GM12878 (cell line): ENCODE data around the gene KLC3. TPM values are rescaled to one million over a fixed set of nuclear protein-coding genes. Genes with fewer than 3 reads are reported as not detected.

Experiments
- ATAC-seq: fragments of 200-7000 bp; cut with Tn5 transposase; 3 replicates; pipeline ENCODE4 v1.9.1; 2020; ENCODE audit warnings: mild to moderate bottlenecking, moderate library complexity
- BruUV-seq: library from RNA; stranded (reverse); fragments of 400-500 nt; replicated peaks from 2 replicates; lab custom pipeline; 2021; lab: Mats Ljungman, UMichigan
- CTCF ChIA-PET: fragments of 300-600 bp; sonication (Branson Sonifier 250); formaldehyde crosslinking; extraction: SDS; loops from one replicate; lab custom pipeline; 2021; ENCODE audit warnings: inconsistent platforms; lab: Yijun Ruan, JAX
- POLR2A ChIA-PET: fragments of 350-600 bp; formaldehyde crosslinking; extraction: SDS; loops from one replicate; lab custom pipeline; 2021; ENCODE audit warnings: inconsistent platforms; lab: Charles Lee
- RAD21 ChIA-PET: fragments of 300-600 bp; sonication (Branson Sonifier 250); formaldehyde crosslinking; loops from one replicate; lab custom pipeline; 2023; ENCODE audit warnings: antibody characterized with exemption; ENCODE audit not compliant: unreplicated experiment; lab: Charles Lee
- SMC1A ChIA-PET: fragments of 300-600 bp; sonication (Branson Sonifier 250); formaldehyde crosslinking; loops from one replicate; lab custom pipeline; 2023; ENCODE audit not compliant: unreplicated experiment, uncharacterized antibody; lab: Charles Lee
- DNase-seq: peaks from one replicate; pipeline ENCODE4 v3.0.0-alpha.2; 2011; ENCODE audit warnings: low read depth, low spot score
- FAIRE-seq: peaks from 3 replicates; lab custom pipeline; 2011; peaks lifted over from hg19 to GRCh38; lab: Jason Lieb, UNC
- H2AFZ ChIP-seq: 2 replicates; pipeline ENCODE4 v1.6.0; 2011; ENCODE audit warnings: low read depth, low read length, control low read depth; ENCODE audit not compliant: control insufficient read depth
- H3K27ac ChIP-seq: 2 replicates; pipeline ENCODE4 v1.5.1; 2011; ENCODE audit warnings: control low read depth; ENCODE audit not compliant: control insufficient read depth, insufficient read depth
- H3K27me3 ChIP-seq, 2 experiments: replicated peaks in 1 of 2; 2 replicates each; pipeline versions ENCODE4 v1.6.0 to v1.6.1; 2011; ENCODE audit warnings: low read length in 1 of 2; ENCODE audit not compliant: control insufficient read depth in 2 of 2, insufficient read depth in 2 of 2
- H3K36me3 ChIP-seq, 2 experiments: 2 replicates each; pipeline ENCODE4 v1.5.1; 2011; ENCODE audit warnings: low read length in 1 of 2; ENCODE audit not compliant: control insufficient read depth in 2 of 2, insufficient read depth in 2 of 2
- H3K4me1 ChIP-seq: 2 replicates; pipeline ENCODE4 v1.6.1; 2011; ENCODE audit warnings: mild to moderate bottlenecking, low read length, moderate library complexity, mixed read lengths; ENCODE audit not compliant: control insufficient read depth, insufficient read depth
- H3K4me2 ChIP-seq: 2 replicates; pipeline ENCODE4 v1.6.0; 2011; ENCODE audit warnings: control low read depth; ENCODE audit not compliant: control insufficient read depth, insufficient read depth
- H3K4me3 ChIP-seq: fragments of 200-600 bp; sonication (generic); 2 replicates; pipeline ENCODE4 v1.5.1; 2016
- H3K79me2 ChIP-seq: 2 replicates; pipeline ENCODE4 v1.6.0; 2011; ENCODE audit warnings: low read length; ENCODE audit not compliant: control insufficient read depth, insufficient read depth
- H3K9ac ChIP-seq: 2 replicates; pipeline ENCODE4 v1.8.0; 2011; ENCODE audit warnings: low read length, control low read depth, mixed read lengths; ENCODE audit not compliant: control insufficient read depth, insufficient read depth
- H3K9me3 ChIP-seq: replicated peaks from 3 replicates; pipeline ENCODE4 v1.5.1; 2011; ENCODE audit warnings: mild to moderate bottlenecking, low read length; ENCODE audit not compliant: control insufficient read depth, insufficient read depth
- H4K20me1 ChIP-seq: 2 replicates; pipeline ENCODE4 v1.6.0; 2011; ENCODE audit not compliant: control insufficient read depth, insufficient read depth
- BHLHE40 ChIP-seq, 2 experiments: fragments of 450-650 bp in 1 of 2; IDR thresholded peaks; 2 replicates each; pipeline ENCODE4 v1.6.1; 2011 to 2017; ENCODE audit warnings: low read depth in 2 of 2, borderline replicate concordance in 1 of 2, improper control_type of control experiment in 1 of 2, low read length in 1 of 2, mild to moderate bottlenecking in 1 of 2
- CHD1 ChIP-seq: IDR thresholded peaks from 2 replicates; pipeline ENCODE4 v1.6.1; 2012; ENCODE audit warnings: low read depth, low read length, improper control_type of control experiment
- CUX1 ChIP-seq: IDR thresholded peaks from 2 replicates; pipeline ENCODE4 v1.6.1; 2012; ENCODE audit warnings: improper control_type of control experiment, low read depth, low read length; ENCODE audit not compliant: insufficient replicate concordance
- EP300 ChIP-seq, 2 experiments: fragments of 150-350 bp in 1 of 2; IDR thresholded peaks; 2 replicates each; pipeline ENCODE4 v1.6.1; 2011 to 2012; ENCODE audit warnings: low read depth in 2 of 2, low read length in 2 of 2, borderline replicate concordance in 1 of 2, improper control_type of control experiment in 1 of 2, inconsistent platforms in 1 of 2; ENCODE audit not compliant: control insufficient read depth in 1 of 2
- JUNB ChIP-seq: IDR thresholded peaks from 2 replicates; pipeline ENCODE4 v1.6.1; 2016; ENCODE audit warnings: antibody characterized with exemption, mild to moderate bottlenecking
- MEF2A ChIP-seq: IDR thresholded peaks from 2 replicates; pipeline ENCODE4 v1.6.1; 2011; ENCODE audit warnings: low read depth, mild to moderate bottlenecking, low read length, moderate library complexity; ENCODE audit not compliant: insufficient read depth
- MTA3 ChIP-seq: IDR thresholded peaks from 2 replicates; pipeline ENCODE4 v1.6.1; 2012; ENCODE audit warnings: low read length, inconsistent platforms, borderline replicate concordance
- NFXL1 ChIP-seq: fragments of 450-650 bp; IDR thresholded peaks from 2 replicates; pipeline ENCODE4 v1.6.1; 2017; ENCODE audit warnings: antibody characterized with exemption, mild to moderate bottlenecking, borderline replicate concordance
- PBX3 ChIP-seq: IDR thresholded peaks from 2 replicates; pipeline ENCODE4 v1.6.1; 2011; ENCODE audit warnings: mild to moderate bottlenecking, low read depth, low read length, moderate library complexity; ENCODE audit not compliant: insufficient replicate concordance
- RUNX3 ChIP-seq: IDR thresholded peaks from 2 replicates; pipeline ENCODE4 v1.6.1; 2012; ENCODE audit warnings: low read length, inconsistent platforms
- SREBF2 ChIP-seq: IDR thresholded peaks from 2 replicates; pipeline ENCODE4 v1.6.1; 2012; ENCODE audit warnings: mild to moderate bottlenecking, low read length
- SUZ12 ChIP-seq: fragments of 200-600 bp; sonication (generic); IDR thresholded peaks from one replicate; pipeline ENCODE4 v1.6.1; 2018; ENCODE audit warnings: antibody characterized with exemption, mild to moderate bottlenecking; ENCODE audit not compliant: unreplicated experiment
- TARDBP ChIP-seq: IDR thresholded peaks from 2 replicates; pipeline ENCODE4 v1.6.1; 2016; ENCODE audit warnings: borderline replicate concordance
- TBL1XR1 ChIP-seq: IDR thresholded peaks from 2 replicates; pipeline ENCODE4 v1.6.1; 2012; ENCODE audit warnings: low read depth, low read length, improper control_type of control experiment
- ZNF207 ChIP-seq: fragments of 450-650 bp; IDR thresholded peaks from 2 replicates; pipeline ENCODE4 v1.6.1; 2014; ENCODE audit warnings: antibody characterized with exemption, mild to moderate bottlenecking, borderline replicate concordance
- ZNF24 ChIP-seq: fragments of 450-650 bp; IDR thresholded peaks from 2 replicates; pipeline ENCODE4 v1.6.1; 2017; ENCODE audit warnings: antibody characterized with exemption, mild to moderate bottlenecking
- ZNF274 ChIP-seq: IDR thresholded peaks from one replicate; pipeline ENCODE4 v1.8.0; 2011; ENCODE audit not compliant: insufficient read length, insufficient read depth
- ZZZ3 ChIP-seq: IDR thresholded peaks from 2 replicates; pipeline ENCODE4 v1.6.1; 2011; ENCODE audit warnings: low read depth; ENCODE audit not compliant: control insufficient read depth, insufficient read length
- in situ Hi-C: fragments of 300-500 bp; cut with MboI; formaldehyde crosslinking; loops from 9 replicates; pipeline ENCODE4 v1.14.3; 2018; ENCODE audit warnings: mixed read lengths
- intact Hi-C: fragments of 100-400 bp; cut with micrococcal nuclease; formaldehyde crosslinking; loops from one replicate; pipeline ENCODE4 v1.14.2; 2022; ENCODE audit not compliant: unreplicated experiment
- polyA plus RNA-seq, 11 experiments: library from polyadenylated mRNA; depleted of rRNA in 4 of 11; unstranded in 6 of 11; stranded (reverse) in 5 of 11; fragments of >200 nt; fragmentation: Nextera tagmentation in 4 of 11; fragmentation: Illumina TruSeq in 1 of 11; extraction: Ambion mirVana in 4 of 11; extraction: Trizol in 1 of 11; gene quantifications; 1 replicate in 1 of 11; 2 replicates in 10 of 11; pipeline versions ENCODE4 v1.2.1 to v1.2.3, GENCODE V29; 2011 to 2016; ENCODE audit warnings: inconsistent platforms in 2 of 11, missing spikeins in 2 of 11, low read depth in 1 of 11
- total RNA-seq, 4 experiments: library from RNA; depleted of rRNA in 3 of 4; stranded (reverse); fragments of >200 nt in 3 of 4; fragmentation: Illumina TruSeq in 1 of 4; extraction: Trizol in 1 of 4; gene quantifications; 2 replicates each; pipeline versions ENCODE4 v1.2.1 to v1.2.3, GENCODE V29; 2013 to 2021

The KLC3 gene
- total and polyA plus RNA-seq, 10 of the 15 experiments (the other 5 are each of a cell fraction or from before 2014, with no cell fraction given): 0.03 to 0.38 (median 0.28) TPM; not detected in 5

GRCh38 chr19:45294291-45295029, 46.1 kb upstream of the KLC3 start (continued):
- TF ChIP-seq ZZZ3: no peak
- no peak for TF ChIP-seq CUX1
- TF ChIP-seq, all 136 proteins: peak for 0

- Histone ChIP-seq H3K36me3 (no peaks in the 10 kb centered on the region; a peak in 1 of 4 replicates), H3K9me3 (no peaks in the 10 kb centered on the region), H4K20me1 (no peaks in the 10 kb centered on the region), H3K4me2 (no peak overlapping the region), H2AFZ (no peak overlapping the region), H3K79me2 (no peaks in the 10 kb centered on the region), H3K9ac (no peak overlapping the region), H3K27ac (no peak overlapping the region), H3K4me1 (no peaks in the 10 kb centered on the region), H3K27me3 (no peaks in the 10 kb centered on the region), H3K4me3 (no peak overlapping the region)
- intact Hi-C loops (no loop called here), in situ Hi-C loops (no loop called here)
- DNase-seq (no peak), FAIRE-seq (no peak), ATAC-seq (no peak)
- CTCF ChIA-PET: interaction anchor here (1.0 kb wide), 1 partner anchor 21 kb away, joined by 3 read pairs; no protein-coding TSS in a partner anchor
- POLR2A ChIA-PET: no interaction called here
- RAD21 ChIA-PET: no interaction called here
- no TSS peak for BruUV-seq
- SMC1A ChIA-PET: no interaction called here
- TF ChIP-seq CHD1 (no peak), MTA3 (no peak), NFXL1 (no peak), TARDBP (no peak), ZNF274 (no peak), ZNF24 (no peak), EP300 (IDR thresholded peaks at IDR 0.05; ENCODE audit: borderline replicate concordance in 1 of 2, control insufficient read depth in 1 of 2, low read depth in 2 of 2, low read length in 2 of 2) (no peak), TBL1XR1 (no peak), MEF2A (no peak), ZNF207 (no peak), JUNB (no peak), SUZ12 (no peak), RUNX3 (no peak), SREBF2 (no peak), BHLHE40 (IDR thresholded peaks at IDR 0.05; ENCODE audit: borderline replicate concordance in 1 of 2, low read depth in 2 of 2, low read length in 1 of 2) (no peak), PBX3 (no peak)
These were observed 44.7 kb upstream of the KLC3 start for GRCh38 chr19:45295873-45296272.
